ENCODE results near the gene SYNM.

Gene SYNM

GRCh38 chr15:99165956-99166689 is 61.2 kb downstream of the SYNM start:
- no peaks in the 10 kb centered on the region for H3K9me3 ChIP-seq (replicated peaks; ENCODE audit: insufficient read depth, low read length)
- no peak overlapping the region for H2AFZ ChIP-seq (ENCODE audit: low read length)

DNA sequence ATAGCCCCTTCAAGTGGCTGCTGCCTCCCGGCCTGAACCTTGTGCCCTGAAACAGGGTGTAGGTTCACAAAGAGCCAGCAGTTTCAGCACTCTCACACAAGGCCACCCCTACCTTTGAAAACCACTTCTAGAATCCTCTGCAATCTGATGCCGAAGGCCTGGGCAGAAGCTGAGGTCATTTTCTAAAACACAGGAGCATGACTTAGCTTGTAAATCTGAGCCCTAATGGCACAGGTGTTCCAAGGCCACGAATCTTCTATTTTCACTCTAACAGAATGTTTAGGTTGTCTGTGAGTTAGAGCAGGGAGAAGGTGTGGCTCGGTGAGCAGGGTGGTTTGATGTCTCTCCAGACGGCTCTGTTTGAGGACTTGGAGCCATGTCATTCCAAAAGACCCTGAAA is 62.3 kb downstream of the SYNM start:
- Histone ChIP-seq H3K9ac (ENCODE audit: low read length) (no peak overlapping the region), H3F3A (ENCODE audit: insufficient read depth, low read length) (peaks cover 11% of the 10 kb centered on the region; the same call in 1 of the 2 replicates), H3K27me3 (replicated peaks; ENCODE audit: insufficient read depth, low read length) (no peaks in the 10 kb centered on the region), H3K9me2 (replicated peaks; ENCODE audit: insufficient read depth, low read length) (no peaks in the 10 kb centered on the region), H3K36me3 (replicated peaks; ENCODE audit: insufficient read depth, low read length) (no peaks in the 10 kb centered on the region), H3K4me2 (ENCODE audit: low read depth, low read length) (no peak overlapping the region), H4K20me1 (ENCODE audit: insufficient read depth, low read length) (no peaks in the 10 kb centered on the region), H2AFZ (ENCODE audit: low read length) (no peak overlapping the region), H3K4me1 (ENCODE audit: low read length) (peaks cover 16% of the 10 kb centered on the region), H3K9me3 (replicated peaks; ENCODE audit: insufficient read depth, low read length) (no peaks in the 10 kb centered on the region), H3K27ac (ENCODE audit: low read length) (no peak overlapping the region), H3K4me3 (ENCODE audit: low read length) (no peak overlapping the region), H3K79me2 (ENCODE audit: low read length) (no peaks in the 10 kb centered on the region)
- DNase-seq, result no peak
- TF ChIP-seq EZH2phosphoT487 (IDR thresholded peaks at IDR 0.05; ENCODE audit: low read length), result no peak
- TF ChIP-seq, protein P1, sequence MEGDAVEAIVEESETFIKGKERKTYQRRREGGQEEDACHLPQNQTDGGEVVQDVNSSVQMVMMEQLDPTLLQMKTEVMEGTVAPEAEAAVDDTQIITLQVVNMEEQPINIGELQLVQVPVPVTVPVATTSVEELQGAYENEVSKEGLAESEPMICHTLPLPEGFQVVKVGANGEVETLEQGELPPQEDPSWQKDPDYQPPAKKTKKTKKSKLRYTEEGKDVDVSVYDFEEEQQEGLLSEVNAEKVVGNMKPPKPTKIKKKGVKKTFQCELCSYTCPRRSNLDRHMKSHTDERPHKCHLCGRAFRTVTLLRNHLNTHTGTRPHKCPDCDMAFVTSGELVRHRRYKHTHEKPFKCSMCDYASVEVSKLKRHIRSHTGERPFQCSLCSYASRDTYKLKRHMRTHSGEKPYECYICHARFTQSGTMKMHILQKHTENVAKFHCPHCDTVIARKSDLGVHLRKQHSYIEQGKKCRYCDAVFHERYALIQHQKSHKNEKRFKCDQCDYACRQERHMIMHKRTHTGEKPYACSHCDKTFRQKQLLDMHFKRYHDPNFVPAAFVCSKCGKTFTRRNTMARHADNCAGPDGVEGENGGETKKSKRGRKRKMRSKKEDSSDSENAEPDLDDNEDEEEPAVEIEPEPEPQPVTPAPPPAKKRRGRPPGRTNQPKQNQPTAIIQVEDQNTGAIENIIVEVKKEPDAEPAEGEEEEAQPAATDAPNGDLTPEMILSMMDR (IDR thresholded peaks at IDR 0.05; ENCODE audit: low read length), result no peak
- no peak for TF ChIP-seq EZH2 (optimal IDR thresholded peaks at IDR 0.05; ENCODE audit: low read depth, low read length)

More at GRCh38 chr15:99165956-99166689, 61.2 kb downstream of the SYNM start:
- TF ChIP-seq, protein P1 (IDR thresholded peaks at IDR 0.05; ENCODE audit: low read length), result no peak
- TF ChIP-seq EZH2phosphoT487 (IDR thresholded peaks at IDR 0.05; ENCODE audit: low read length) (no peak), EZH2 (optimal IDR thresholded peaks at IDR 0.05; ENCODE audit: low read depth, low read length) (no peak)
- DNase-seq, result no peak
- no peaks in the 10 kb centered on the region for H3K79me2 ChIP-seq (ENCODE audit: low read length)
- H3K27me3 ChIP-seq (replicated peaks; ENCODE audit: insufficient read depth, low read length), result no peaks in the 10 kb centered on the region
- H3K4me2 ChIP-seq (ENCODE audit: low read depth, low read length), result no peak overlapping the region
- no peaks in the 10 kb centered on the region for H3K36me3 ChIP-seq (replicated peaks; ENCODE audit: insufficient read depth, low read length)
- H3K4me1 ChIP-seq (ENCODE audit: low read length), result peaks cover 16% of the 10 kb centered on the region
- no peak overlapping the region for H3K4me3 ChIP-seq (ENCODE audit: low read length)
- no peaks in the 10 kb centered on the region for H4K20me1 ChIP-seq (ENCODE audit: insufficient read depth, low read length)
- no peak overlapping the region for H3K9ac ChIP-seq (ENCODE audit: low read length)
- H3K27ac ChIP-seq (ENCODE audit: low read length), result no peak overlapping the region
- peaks cover 11% of the 10 kb centered on the region; the same call in 1 of the 2 replicates for H3F3A ChIP-seq (ENCODE audit: insufficient read depth, low read length)
- no peaks in the 10 kb centered on the region for H3K9me2 ChIP-seq (replicated peaks; ENCODE audit: insufficient read depth, low read length)

GRCh38 chr15:99167640-99168039 is 62.8 kb downstream of the SYNM start:
- Histone ChIP-seq H3K9me2 (replicated peaks; ENCODE audit: insufficient read depth, low read length) (no peaks in the 10 kb centered on the region), H2AFZ (ENCODE audit: low read length) (no peak overlapping the region), H3K27ac (ENCODE audit: low read length) (no peak overlapping the region), H3K36me3 (replicated peaks; ENCODE audit: insufficient read depth, low read length) (no peaks in the 10 kb centered on the region), H3K27me3 (replicated peaks; ENCODE audit: insufficient read depth, low read length) (no peaks in the 10 kb centered on the region), H3K9me3 (replicated peaks; ENCODE audit: insufficient read depth, low read length) (no peaks in the 10 kb centered on the region), H3K4me2 (ENCODE audit: low read depth, low read length) (no peak overlapping the region), H3K9ac (ENCODE audit: low read length) (no peak overlapping the region), H4K20me1 (ENCODE audit: insufficient read depth, low read length) (no peaks in the 10 kb centered on the region), H3K4me3 (ENCODE audit: low read length) (no peak overlapping the region), H3F3A (ENCODE audit: insufficient read depth, low read length) (peaks cover 11% of the 10 kb centered on the region; the same call in 1 of the 2 replicates), H3K79me2 (ENCODE audit: low read length) (no peaks in the 10 kb centered on the region), H3K4me1 (ENCODE audit: low read length) (peaks cover 16% of the 10 kb centered on the region)
- DNase-seq, result no peak
- TF ChIP-seq EZH2 (optimal IDR thresholded peaks at IDR 0.05; ENCODE audit: low read depth, low read length) (no peak), EZH2phosphoT487 (IDR thresholded peaks at IDR 0.05; ENCODE audit: low read length) (no peak)
- TF ChIP-seq, protein P1 (IDR thresholded peaks at IDR 0.05; ENCODE audit: low read length), result no peak
